ENCODE measurements around the gene SPARC.

DNA sequence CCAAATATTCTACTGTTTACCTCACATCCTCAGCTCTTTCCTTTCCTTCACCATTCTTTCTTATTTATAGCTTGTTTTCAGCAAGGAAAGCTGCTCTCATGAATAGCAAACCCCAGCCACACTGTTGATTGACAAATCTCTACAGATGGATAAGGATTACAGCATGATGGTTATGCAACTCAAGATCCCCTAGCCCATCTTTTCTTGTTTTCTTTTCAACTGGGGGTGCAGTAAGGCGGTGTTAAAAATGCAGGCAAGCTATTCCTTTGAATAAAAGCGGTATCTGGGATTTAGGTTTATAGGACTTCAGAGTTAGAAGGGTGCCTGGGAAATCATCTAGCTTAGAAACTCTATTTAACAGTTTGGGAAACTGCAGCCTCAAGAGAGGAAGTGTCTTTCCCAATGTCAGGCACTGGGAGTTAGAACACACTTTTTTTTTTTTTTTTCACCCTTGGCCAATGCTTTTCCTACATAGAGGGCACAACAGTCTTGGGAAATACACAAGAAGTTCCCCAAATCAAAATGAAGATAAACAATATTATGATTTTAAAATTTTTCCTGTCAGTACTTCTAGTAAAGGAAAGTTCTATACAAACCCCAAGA lies 2.6 kb downstream of the SPARC start:
- TF ChIP-seq, protein P1, sequence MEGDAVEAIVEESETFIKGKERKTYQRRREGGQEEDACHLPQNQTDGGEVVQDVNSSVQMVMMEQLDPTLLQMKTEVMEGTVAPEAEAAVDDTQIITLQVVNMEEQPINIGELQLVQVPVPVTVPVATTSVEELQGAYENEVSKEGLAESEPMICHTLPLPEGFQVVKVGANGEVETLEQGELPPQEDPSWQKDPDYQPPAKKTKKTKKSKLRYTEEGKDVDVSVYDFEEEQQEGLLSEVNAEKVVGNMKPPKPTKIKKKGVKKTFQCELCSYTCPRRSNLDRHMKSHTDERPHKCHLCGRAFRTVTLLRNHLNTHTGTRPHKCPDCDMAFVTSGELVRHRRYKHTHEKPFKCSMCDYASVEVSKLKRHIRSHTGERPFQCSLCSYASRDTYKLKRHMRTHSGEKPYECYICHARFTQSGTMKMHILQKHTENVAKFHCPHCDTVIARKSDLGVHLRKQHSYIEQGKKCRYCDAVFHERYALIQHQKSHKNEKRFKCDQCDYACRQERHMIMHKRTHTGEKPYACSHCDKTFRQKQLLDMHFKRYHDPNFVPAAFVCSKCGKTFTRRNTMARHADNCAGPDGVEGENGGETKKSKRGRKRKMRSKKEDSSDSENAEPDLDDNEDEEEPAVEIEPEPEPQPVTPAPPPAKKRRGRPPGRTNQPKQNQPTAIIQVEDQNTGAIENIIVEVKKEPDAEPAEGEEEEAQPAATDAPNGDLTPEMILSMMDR (IDR thresholded peaks at IDR 0.05; ENCODE audit: insufficient read depth, low read length), result no peak
- TF ChIP-seq POLR2AphosphoS5 (IDR thresholded peaks at IDR 0.05; ENCODE audit: low read depth), result no peak
- TF ChIP-seq, protein P2, sequence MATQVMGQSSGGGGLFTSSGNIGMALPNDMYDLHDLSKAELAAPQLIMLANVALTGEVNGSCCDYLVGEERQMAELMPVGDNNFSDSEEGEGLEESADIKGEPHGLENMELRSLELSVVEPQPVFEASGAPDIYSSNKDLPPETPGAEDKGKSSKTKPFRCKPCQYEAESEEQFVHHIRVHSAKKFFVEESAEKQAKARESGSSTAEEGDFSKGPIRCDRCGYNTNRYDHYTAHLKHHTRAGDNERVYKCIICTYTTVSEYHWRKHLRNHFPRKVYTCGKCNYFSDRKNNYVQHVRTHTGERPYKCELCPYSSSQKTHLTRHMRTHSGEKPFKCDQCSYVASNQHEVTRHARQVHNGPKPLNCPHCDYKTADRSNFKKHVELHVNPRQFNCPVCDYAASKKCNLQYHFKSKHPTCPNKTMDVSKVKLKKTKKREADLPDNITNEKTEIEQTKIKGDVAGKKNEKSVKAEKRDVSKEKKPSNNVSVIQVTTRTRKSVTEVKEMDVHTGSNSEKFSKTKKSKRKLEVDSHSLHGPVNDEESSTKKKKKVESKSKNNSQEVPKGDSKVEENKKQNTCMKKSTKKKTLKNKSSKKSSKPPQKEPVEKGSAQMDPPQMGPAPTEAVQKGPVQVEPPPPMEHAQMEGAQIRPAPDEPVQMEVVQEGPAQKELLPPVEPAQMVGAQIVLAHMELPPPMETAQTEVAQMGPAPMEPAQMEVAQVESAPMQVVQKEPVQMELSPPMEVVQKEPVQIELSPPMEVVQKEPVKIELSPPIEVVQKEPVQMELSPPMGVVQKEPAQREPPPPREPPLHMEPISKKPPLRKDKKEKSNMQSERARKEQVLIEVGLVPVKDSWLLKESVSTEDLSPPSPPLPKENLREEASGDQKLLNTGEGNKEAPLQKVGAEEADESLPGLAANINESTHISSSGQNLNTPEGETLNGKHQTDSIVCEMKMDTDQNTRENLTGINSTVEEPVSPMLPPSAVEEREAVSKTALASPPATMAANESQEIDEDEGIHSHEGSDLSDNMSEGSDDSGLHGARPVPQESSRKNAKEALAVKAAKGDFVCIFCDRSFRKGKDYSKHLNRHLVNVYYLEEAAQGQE (IDR thresholded peaks at IDR 0.05; ENCODE audit: insufficient replicate concordance, low read depth), result no peak
- no peak for TF ChIP-seq GABPA (IDR thresholded peaks at IDR 0.05; ENCODE audit: low read depth)

Data from HL-60 (cell line).